ENCODE results near the gene RIPPLY1. TPM values are rescaled to one million over a fixed set of nuclear protein-coding genes. Genes with fewer than 3 reads are reported as not detected.

Gene RIPPLY1
- total and polyA plus RNA-seq, 4 donors, result 1.2 to 3.0 (median 3.0) TPM; not detected in 1

DNA sequence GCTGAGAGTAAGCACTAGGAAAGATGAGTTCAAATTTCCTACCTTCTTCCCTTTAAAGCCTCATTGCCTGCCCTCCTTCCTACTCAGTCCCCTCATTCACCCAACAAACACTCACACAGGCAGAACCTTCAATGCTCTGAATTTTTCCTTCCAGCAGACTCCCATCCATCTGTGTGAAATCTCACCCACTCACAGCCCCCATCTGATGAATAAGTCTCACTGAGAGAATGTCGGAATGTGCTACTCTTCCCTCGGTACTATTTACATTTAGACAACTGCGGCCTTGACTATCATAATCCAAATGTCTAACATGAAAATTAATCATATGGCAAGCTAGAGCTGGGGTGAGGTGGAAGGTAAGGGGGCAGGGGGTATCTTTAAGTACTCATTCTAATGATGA is 36.4 kb upstream of the RIPPLY1 start:
- 87% methylated on average over 3 of the region's 3 CpGs for WGBS
- Histone ChIP-seq H3K9me3 (ENCODE audit: control insufficient read depth in 4 of 4, low read length in 3 of 4) (no peaks in the 10 kb centered on the region), H3K9ac (ENCODE audit: low read depth in 1 of 2, low read length in 2 of 2) (no peak overlapping the region), H3K4me3 (ENCODE audit: low read depth in 1 of 3, low read length in 3 of 3) (no peak overlapping the region), H3K27ac (ENCODE audit: low read depth in 1 of 2, low read length in 2 of 2) (no peak overlapping the region), H3K4me1 (ENCODE audit: control insufficient read depth in 4 of 4, insufficient read depth in 4 of 4, low read length in 3 of 4) (no peaks in the 10 kb centered on the region), H3K36me3 (ENCODE audit: control insufficient read depth in 4 of 4, insufficient read depth in 3 of 4, low read depth in 1 of 4, low read length in 3 of 4) (peaks cover 2 to 11% (median 6%) of the 10 kb centered on the region in 4 donors), H3K27me3 (ENCODE audit: control insufficient read depth in 4 of 4, insufficient read depth in 4 of 4, low read length in 3 of 4) (no peaks in the 10 kb centered on the region)
- DNase-seq (ENCODE audit: low spot score), result no peak
- TF ChIP-seq, protein P1, sequence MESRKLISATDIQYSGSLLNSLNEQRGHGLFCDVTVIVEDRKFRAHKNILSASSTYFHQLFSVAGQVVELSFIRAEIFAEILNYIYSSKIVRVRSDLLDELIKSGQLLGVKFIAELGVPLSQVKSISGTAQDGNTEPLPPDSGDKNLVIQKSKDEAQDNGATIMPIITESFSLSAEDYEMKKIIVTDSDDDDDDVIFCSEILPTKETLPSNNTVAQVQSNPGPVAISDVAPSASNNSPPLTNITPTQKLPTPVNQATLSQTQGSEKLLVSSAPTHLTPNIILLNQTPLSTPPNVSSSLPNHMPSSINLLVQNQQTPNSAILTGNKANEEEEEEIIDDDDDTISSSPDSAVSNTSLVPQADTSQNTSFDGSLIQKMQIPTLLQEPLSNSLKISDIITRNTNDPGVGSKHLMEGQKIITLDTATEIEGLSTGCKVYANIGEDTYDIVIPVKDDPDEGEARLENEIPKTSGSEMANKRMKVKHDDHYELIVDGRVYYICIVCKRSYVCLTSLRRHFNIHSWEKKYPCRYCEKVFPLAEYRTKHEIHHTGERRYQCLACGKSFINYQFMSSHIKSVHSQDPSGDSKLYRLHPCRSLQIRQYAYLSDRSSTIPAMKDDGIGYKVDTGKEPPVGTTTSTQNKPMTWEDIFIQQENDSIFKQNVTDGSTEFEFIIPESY (IDR thresholded peaks at IDR 0.05), result no peak
- TF ChIP-seq FOXA1 (IDR thresholded peaks at IDR 0.05), result no peak
- TF ChIP-seq TAF1 (conservative IDR thresholded peaks at IDR 0.05), result no peak
- no peak for TF ChIP-seq GABPA (IDR thresholded peaks at IDR 0.05 in 1 of 2, conservative IDR thresholded peaks at IDR 0.05 in 1 of 2)
- no peak for TF ChIP-seq RAD21 (IDR thresholded peaks at IDR 0.05)
- TF ChIP-seq YY1 (IDR thresholded peaks at IDR 0.05), result no peak
- TF ChIP-seq, protein P2, sequence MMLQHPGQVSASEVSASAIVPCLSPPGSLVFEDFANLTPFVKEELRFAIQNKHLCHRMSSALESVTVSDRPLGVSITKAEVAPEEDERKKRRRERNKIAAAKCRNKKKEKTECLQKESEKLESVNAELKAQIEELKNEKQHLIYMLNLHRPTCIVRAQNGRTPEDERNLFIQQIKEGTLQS (IDR thresholded peaks at IDR 0.05), result no peak
- TF ChIP-seq RXRA (IDR thresholded peaks at IDR 0.05), result no peak
- TF ChIP-seq HNF4A (conservative IDR thresholded peaks at IDR 0.05), result no peak
- TF ChIP-seq NR2F2 (IDR thresholded peaks at IDR 0.05), result no peak
- TF ChIP-seq JUND (IDR thresholded peaks at IDR 0.05), result no peak
- TF ChIP-seq, protein P3, sequence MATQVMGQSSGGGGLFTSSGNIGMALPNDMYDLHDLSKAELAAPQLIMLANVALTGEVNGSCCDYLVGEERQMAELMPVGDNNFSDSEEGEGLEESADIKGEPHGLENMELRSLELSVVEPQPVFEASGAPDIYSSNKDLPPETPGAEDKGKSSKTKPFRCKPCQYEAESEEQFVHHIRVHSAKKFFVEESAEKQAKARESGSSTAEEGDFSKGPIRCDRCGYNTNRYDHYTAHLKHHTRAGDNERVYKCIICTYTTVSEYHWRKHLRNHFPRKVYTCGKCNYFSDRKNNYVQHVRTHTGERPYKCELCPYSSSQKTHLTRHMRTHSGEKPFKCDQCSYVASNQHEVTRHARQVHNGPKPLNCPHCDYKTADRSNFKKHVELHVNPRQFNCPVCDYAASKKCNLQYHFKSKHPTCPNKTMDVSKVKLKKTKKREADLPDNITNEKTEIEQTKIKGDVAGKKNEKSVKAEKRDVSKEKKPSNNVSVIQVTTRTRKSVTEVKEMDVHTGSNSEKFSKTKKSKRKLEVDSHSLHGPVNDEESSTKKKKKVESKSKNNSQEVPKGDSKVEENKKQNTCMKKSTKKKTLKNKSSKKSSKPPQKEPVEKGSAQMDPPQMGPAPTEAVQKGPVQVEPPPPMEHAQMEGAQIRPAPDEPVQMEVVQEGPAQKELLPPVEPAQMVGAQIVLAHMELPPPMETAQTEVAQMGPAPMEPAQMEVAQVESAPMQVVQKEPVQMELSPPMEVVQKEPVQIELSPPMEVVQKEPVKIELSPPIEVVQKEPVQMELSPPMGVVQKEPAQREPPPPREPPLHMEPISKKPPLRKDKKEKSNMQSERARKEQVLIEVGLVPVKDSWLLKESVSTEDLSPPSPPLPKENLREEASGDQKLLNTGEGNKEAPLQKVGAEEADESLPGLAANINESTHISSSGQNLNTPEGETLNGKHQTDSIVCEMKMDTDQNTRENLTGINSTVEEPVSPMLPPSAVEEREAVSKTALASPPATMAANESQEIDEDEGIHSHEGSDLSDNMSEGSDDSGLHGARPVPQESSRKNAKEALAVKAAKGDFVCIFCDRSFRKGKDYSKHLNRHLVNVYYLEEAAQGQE (IDR thresholded peaks at IDR 0.05), result no peak
- TF ChIP-seq, protein P4, sequence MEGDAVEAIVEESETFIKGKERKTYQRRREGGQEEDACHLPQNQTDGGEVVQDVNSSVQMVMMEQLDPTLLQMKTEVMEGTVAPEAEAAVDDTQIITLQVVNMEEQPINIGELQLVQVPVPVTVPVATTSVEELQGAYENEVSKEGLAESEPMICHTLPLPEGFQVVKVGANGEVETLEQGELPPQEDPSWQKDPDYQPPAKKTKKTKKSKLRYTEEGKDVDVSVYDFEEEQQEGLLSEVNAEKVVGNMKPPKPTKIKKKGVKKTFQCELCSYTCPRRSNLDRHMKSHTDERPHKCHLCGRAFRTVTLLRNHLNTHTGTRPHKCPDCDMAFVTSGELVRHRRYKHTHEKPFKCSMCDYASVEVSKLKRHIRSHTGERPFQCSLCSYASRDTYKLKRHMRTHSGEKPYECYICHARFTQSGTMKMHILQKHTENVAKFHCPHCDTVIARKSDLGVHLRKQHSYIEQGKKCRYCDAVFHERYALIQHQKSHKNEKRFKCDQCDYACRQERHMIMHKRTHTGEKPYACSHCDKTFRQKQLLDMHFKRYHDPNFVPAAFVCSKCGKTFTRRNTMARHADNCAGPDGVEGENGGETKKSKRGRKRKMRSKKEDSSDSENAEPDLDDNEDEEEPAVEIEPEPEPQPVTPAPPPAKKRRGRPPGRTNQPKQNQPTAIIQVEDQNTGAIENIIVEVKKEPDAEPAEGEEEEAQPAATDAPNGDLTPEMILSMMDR (IDR thresholded peaks at IDR 0.05; ENCODE audit: low read depth, low read length, missing input control), result no peak
- TF ChIP-seq EGR1 (IDR thresholded peaks at IDR 0.05; ENCODE audit: low read depth in 2 of 2), result no peak
- no peak for TF ChIP-seq HNF4G (IDR thresholded peaks at IDR 0.05)
- TF ChIP-seq, protein P5, sequence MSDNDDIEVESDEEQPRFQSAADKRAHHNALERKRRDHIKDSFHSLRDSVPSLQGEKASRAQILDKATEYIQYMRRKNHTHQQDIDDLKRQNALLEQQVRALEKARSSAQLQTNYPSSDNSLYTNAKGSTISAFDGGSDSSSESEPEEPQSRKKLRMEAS (IDR thresholded peaks at IDR 0.05), result no peak
- no peak for TF ChIP-seq FOXA2 (IDR thresholded peaks at IDR 0.05)
- no peak for TF ChIP-seq SP1 (IDR thresholded peaks at IDR 0.05)

All from liver (tissue), 9 donors.